Esophagus muscularis mucosa (tissue), 4 donors: ENCODE results near the gene RNU6-9. TPM values are rescaled to one million over a fixed set of nuclear protein-coding genes. Genes with fewer than 3 reads are reported as not detected.

Experiments
- DNase-seq: peaks from one replicate; pipeline ENCODE4 v3.0.0-alpha.2; 2017; ENCODE audit errors: extremely low spot score
- H3K27ac ChIP-seq, 4 donors: fragments of 200-600 bp; sonication (generic); replicated peaks in 1 of 4; 1 replicate in 3 of 4; 2 replicates in 1 of 4; pipeline ENCODE4 v1.5.1; 2016 to 2019; ENCODE audit warnings: mild to moderate bottlenecking in 1 of 4
- H3K27me3 ChIP-seq, 4 donors: fragments of 200-600 bp; sonication (generic); one replicate each; pipeline versions ENCODE4 v1.5.1 to v1.6.0; 2016 to 2019
- H3K36me3 ChIP-seq, 4 donors: fragments of 200-600 bp; sonication (generic); one replicate each; pipeline ENCODE4 v1.5.1; 2016 to 2019
- H3K4me1 ChIP-seq, 4 donors: fragments of 200-600 bp; sonication (generic); one replicate each; pipeline ENCODE4 v1.5.1; 2016 to 2019
- H3K4me3 ChIP-seq, 4 donors: fragments of 200-600 bp; sonication (generic); 1 replicate in 2 of 4; 2 replicates in 2 of 4; pipeline ENCODE4 v1.5.1; 2016 to 2019; ENCODE audit warnings: mild to moderate bottlenecking in 4 of 4, moderate library complexity in 1 of 4
- H3K9me3 ChIP-seq, 4 donors: fragments of 200-600 bp; sonication (generic); 1 replicate in 3 of 4; 2 replicates in 1 of 4; pipeline ENCODE4 v1.5.1; 2016 to 2019
- EP300 ChIP-seq: sonication (generic); formaldehyde crosslinking; IDR thresholded peaks from one replicate; pipeline ENCODE4 v1.6.1; 2017; ENCODE audit warnings: antibody characterized with exemption
- POLR2A ChIP-seq: fragments of 450-650 bp; IDR thresholded peaks from one replicate; pipeline ENCODE4 v1.6.1; 2017; ENCODE audit warnings: antibody characterized with exemption, moderate library complexity, mild to moderate bottlenecking, low read depth
- POLR2AphosphoS5 ChIP-seq, 2 donors: sonication (generic); formaldehyde crosslinking; IDR thresholded peaks; one replicate each; pipeline ENCODE4 v1.6.1; 2017; ENCODE audit warnings: antibody characterized with exemption in 2 of 2
- WGBS: methylation state at CpG from one replicate; pipeline ENCODE4 v1.1.5; 2018; 5-methylcytosine and 5-hydroxymethylcytosine counted together
- intact Hi-C: fragments of 100-400 bp; cut with DNase I; formaldehyde crosslinking; loops from one replicate; pipeline ENCODE4 v1.15.1; 2023
- total RNA-seq, 4 donors: library from RNA; depleted of rRNA; stranded (reverse); fragments of >200 nt; gene quantifications; one replicate each; pipeline versions ENCODE4 v1.1.0 to v1.2.1, GENCODE V29; 2016
- TF ChIP-seq, protein P1 (sequence below), 3 experiments: fragments of 200-600 bp in 2 of 3; fragments of 450-650 bp in 1 of 3; sonication (generic) in 2 of 3; IDR thresholded peaks; one replicate each; pipeline ENCODE4 v1.5.1; 2017 to 2019; ENCODE audit warnings: antibody characterized with exemption in 3 of 3, mild to moderate bottlenecking in 2 of 3, moderate library complexity in 1 of 3

RNU6-9 gene
- total RNA-seq, 4 donors from 2014 or later: not detected

- TF ChIP-seq POLR2AphosphoS5 (IDR thresholded peaks at IDR 0.05): no peak
- TF ChIP-seq, protein P1, sequence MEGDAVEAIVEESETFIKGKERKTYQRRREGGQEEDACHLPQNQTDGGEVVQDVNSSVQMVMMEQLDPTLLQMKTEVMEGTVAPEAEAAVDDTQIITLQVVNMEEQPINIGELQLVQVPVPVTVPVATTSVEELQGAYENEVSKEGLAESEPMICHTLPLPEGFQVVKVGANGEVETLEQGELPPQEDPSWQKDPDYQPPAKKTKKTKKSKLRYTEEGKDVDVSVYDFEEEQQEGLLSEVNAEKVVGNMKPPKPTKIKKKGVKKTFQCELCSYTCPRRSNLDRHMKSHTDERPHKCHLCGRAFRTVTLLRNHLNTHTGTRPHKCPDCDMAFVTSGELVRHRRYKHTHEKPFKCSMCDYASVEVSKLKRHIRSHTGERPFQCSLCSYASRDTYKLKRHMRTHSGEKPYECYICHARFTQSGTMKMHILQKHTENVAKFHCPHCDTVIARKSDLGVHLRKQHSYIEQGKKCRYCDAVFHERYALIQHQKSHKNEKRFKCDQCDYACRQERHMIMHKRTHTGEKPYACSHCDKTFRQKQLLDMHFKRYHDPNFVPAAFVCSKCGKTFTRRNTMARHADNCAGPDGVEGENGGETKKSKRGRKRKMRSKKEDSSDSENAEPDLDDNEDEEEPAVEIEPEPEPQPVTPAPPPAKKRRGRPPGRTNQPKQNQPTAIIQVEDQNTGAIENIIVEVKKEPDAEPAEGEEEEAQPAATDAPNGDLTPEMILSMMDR (IDR thresholded peaks at IDR 0.05): no peak
- TF ChIP-seq EP300: no peak
- no peak for TF ChIP-seq POLR2A
- Histone ChIP-seq H3K9me3 (no peaks in the 10 kb centered on the region), H3K27ac (peak overlapping the region; percentile 50 to 80 (median 77)), H3K36me3 (peaks cover 0 to 26% (median 6%) of the 10 kb centered on the region in 4 donors), H3K4me1 (peaks cover 31 to 41% (median 39%) of the 10 kb centered on the region in 4 donors), H3K4me3 (peak overlapping the region in 3 of 4 donors; percentile 1 to 17 (median 9)), H3K27me3 (no peaks in the 10 kb centered on the region)
- intact Hi-C loops: no loop called here
- WGBS: 79% methylated on average over 21 of the region's 29 CpGs
- DNase-seq: no peak
These were observed 41.0 kb downstream of the RNU6-9 start for GRCh38 chr19:934197-934840.

GRCh38 chr19:934865-935479 lies 41.7 kb downstream of the RNU6-9 start:
- 6% methylated on average over 17 of the region's 31 CpGs for WGBS
- H3K27ac ChIP-seq: peak overlapping the region; percentile 50 to 80 (median 77)
- DNase-seq: peak; percentile 97

GRCh38 chr19:936175-936546 lies 42.9 kb downstream of the RNU6-9 start:
- H3K4me3 ChIP-seq: no peak overlapping the region

More at GRCh38 chr19:934865-935479, 41.7 kb downstream of the RNU6-9 start:
- TF ChIP-seq POLR2AphosphoS5 (IDR thresholded peaks at IDR 0.05) (peak; percentile 75 to 94), EP300 (no peak), POLR2A (no peak)
- TF ChIP-seq, protein P1 (IDR thresholded peaks at IDR 0.05): no peak
- peaks cover 0 to 20% (median 3%) of the 10 kb centered on the region in 4 donors for H3K36me3 ChIP-seq
- intact Hi-C loops: no loop called here
- H3K27me3 ChIP-seq: no peaks in the 10 kb centered on the region
- H3K9me3 ChIP-seq: no peaks in the 10 kb centered on the region
- H3K4me3 ChIP-seq: peak overlapping the region in 3 of 4 donors; percentile 1 to 17 (median 9)
- H3K4me1 ChIP-seq: peaks cover 31 to 43% (median 40%) of the 10 kb centered on the region in 4 donors

DNA sequence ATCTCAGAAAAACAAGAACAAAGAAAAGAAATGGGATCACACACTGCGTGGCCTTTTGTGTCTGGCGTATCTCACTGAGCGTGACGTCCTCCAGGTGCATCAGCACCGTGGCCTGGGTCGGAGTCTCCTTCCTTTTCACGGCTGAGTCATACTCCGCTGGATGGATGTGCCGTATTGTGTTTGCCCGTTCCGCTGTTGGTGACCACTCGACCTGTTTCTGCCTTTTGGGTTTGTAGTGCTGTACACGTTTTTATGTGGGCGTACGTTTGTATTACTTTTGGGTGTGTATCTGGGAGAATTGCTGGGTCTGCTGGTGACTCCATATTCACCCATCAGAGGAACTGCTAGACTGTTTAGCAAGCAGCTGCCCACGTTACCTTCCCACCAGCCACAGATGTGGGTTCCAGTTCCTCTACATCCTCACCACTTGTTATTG lies 44.0 kb downstream of the RNU6-9 start:
- peaks cover 40 to 60% (median 58%) of the 10 kb centered on the region in 4 donors for H3K4me1 ChIP-seq
- no peak for DNase-seq

More at GRCh38 chr19:936175-936546, 42.9 kb downstream of the RNU6-9 start:
- no peaks in the 10 kb centered on the region for H3K27me3 ChIP-seq
- H3K4me1 ChIP-seq: peaks cover 40 to 55% (median 52%) of the 10 kb centered on the region in 4 donors
- no peak for DNase-seq
- intact Hi-C loops: no loop called here
- H3K9me3 ChIP-seq: no peaks in the 10 kb centered on the region
- TF ChIP-seq EP300 (no peak), POLR2AphosphoS5 (IDR thresholded peaks at IDR 0.05) (no peak), POLR2A (no peak)
- TF ChIP-seq, protein P1 (IDR thresholded peaks at IDR 0.05): no peak
- WGBS: 92% methylated on average over 10 of the region's 10 CpGs
- H3K27ac ChIP-seq: peak overlapping the region in 1 of 4 donors; percentile 80
- H3K36me3 ChIP-seq: peaks cover 0 to 13% (median 0%) of the 10 kb centered on the region in 4 donors

More for the DNA sequence above, 44.0 kb downstream of the RNU6-9 start:
- Histone ChIP-seq H3K9me3 (no peaks in the 10 kb centered on the region), H3K4me3 (no peak overlapping the region), H3K27me3 (no peaks in the 10 kb centered on the region), H3K36me3 (peaks cover 0 to 8% (median 2%) of the 10 kb centered on the region in 4 donors), H3K27ac (no peak overlapping the region)
- intact Hi-C loops: no loop called here
- TF ChIP-seq EP300 (no peak), POLR2A (no peak), POLR2AphosphoS5 (IDR thresholded peaks at IDR 0.05) (no peak)
- TF ChIP-seq, protein P1 (IDR thresholded peaks at IDR 0.05): no peak
- WGBS: 89% methylated on average over 16 of the region's 16 CpGs
